Tibial nerve (tissue), 4 donors: ENCODE data around the gene KCNT1. TPM values are rescaled to one million over a fixed set of nuclear protein-coding genes. Genes with fewer than 3 reads are reported as not detected.

Experiments
- DNase-seq, 2 donors: peaks; one replicate each; pipeline ENCODE4 v3.0.0-alpha.2; 2019; ENCODE audit warnings: low spot score in 2 of 2
- H3K27ac ChIP-seq, 4 donors: fragments of 200-600 bp; sonication (generic) in 3 of 4; one replicate each; pipeline ENCODE4 v1.5.1; 2017 to 2019; ENCODE audit warnings: mild to moderate bottlenecking in 1 of 4
- H3K27me3 ChIP-seq, 2 donors: fragments of 200-600 bp; sonication (generic) in 1 of 2; one replicate each; pipeline versions ENCODE4 v1.5.1 to v1.6.0; 2017 to 2019
- H3K36me3 ChIP-seq, 3 donors: fragments of 200-600 bp; sonication (generic); one replicate each; pipeline ENCODE4 v1.5.1; 2018 to 2019
- H3K4me1 ChIP-seq, 4 donors: fragments of 200-600 bp; sonication (generic) in 3 of 4; one replicate each; pipeline ENCODE4 v1.5.1; 2017 to 2019
- H3K4me3 ChIP-seq, 4 donors: fragments of 200-600 bp; sonication (generic) in 3 of 4; one replicate each; pipeline ENCODE4 v1.5.1; 2017 to 2019; ENCODE audit warnings: mild to moderate bottlenecking in 1 of 4, moderate library complexity in 1 of 4
- H3K9me3 ChIP-seq, 4 donors: fragments of 200-600 bp; sonication (generic) in 3 of 4; one replicate each; pipeline ENCODE4 v1.5.1; 2017 to 2019
- CTCF ChIP-seq, 5 experiments: fragments of 200-600 bp in 3 of 5; fragments of 450-650 bp in 2 of 5; sonication (generic) in 3 of 5; IDR thresholded peaks; one replicate each; pipeline ENCODE4 v1.5.1; 2016 to 2019; ENCODE audit warnings: antibody characterized with exemption in 5 of 5, mild to moderate bottlenecking in 3 of 5, moderate library complexity in 2 of 5
- EP300 ChIP-seq, 2 donors: sonication (generic); formaldehyde crosslinking; IDR thresholded peaks; one replicate each; pipeline ENCODE4 v1.6.1; 2017; ENCODE audit warnings: antibody characterized with exemption in 2 of 2, mild to moderate bottlenecking in 1 of 2
- POLR2A ChIP-seq, 2 donors: fragments of 450-650 bp; IDR thresholded peaks; one replicate each; pipeline ENCODE4 v1.6.1; 2017; ENCODE audit warnings: antibody characterized with exemption in 2 of 2, mild to moderate bottlenecking in 2 of 2, moderate library complexity in 2 of 2
- WGBS, 2 donors: methylation state at CpG; one replicate each; pipeline ENCODE4 v1.1.5; 2018; 5-methylcytosine and 5-hydroxymethylcytosine counted together
- total RNA-seq, 4 donors: library from RNA; depleted of rRNA; stranded (reverse); fragments of >200 nt; gene quantifications; one replicate each; pipeline ENCODE4 v1.1.0, GENCODE V29; 2016

KCNT1 gene
- total RNA-seq, 4 donors from 2014 or later: under 0.01 to 0.39 TPM; not detected in 2

- no peak for DNase-seq
- Histone ChIP-seq H3K4me3 (no peak overlapping the region), H3K4me1 (no peaks in the 10 kb centered on the region), H3K27ac (no peak overlapping the region), H3K36me3 (no peaks in the 10 kb centered on the region), H3K27me3 (peaks cover 3 to 76% of the 10 kb centered on the region in 2 donors), H3K9me3 (no peaks in the 10 kb centered on the region)
- 21 to 24% methylated on average over 23 of the region's 23 CpGs for WGBS, 2 donors
- TF ChIP-seq POLR2A (IDR thresholded peaks at IDR 0.05) (no peak), CTCF (IDR thresholded peaks at IDR 0.05) (no peak), EP300 (IDR thresholded peaks at IDR 0.05) (no peak)
Observed at GRCh38 chr9:135715056-135715595, 13.1 kb downstream of the KCNT1 start.

GRCh38 chr9:135716045-135716444 is 14.1 kb downstream of the KCNT1 start:
- Histone ChIP-seq H3K4me1 (no peaks in the 10 kb centered on the region), H3K4me3 (no peak overlapping the region), H3K36me3 (no peaks in the 10 kb centered on the region), H3K27ac (no peak overlapping the region), H3K27me3 (peaks cover 3 to 77% of the 10 kb centered on the region in 2 donors), H3K9me3 (no peaks in the 10 kb centered on the region)
- no peak for DNase-seq
- TF ChIP-seq CTCF (IDR thresholded peaks at IDR 0.05): no peak
- TF ChIP-seq EP300 (IDR thresholded peaks at IDR 0.05): no peak
- TF ChIP-seq POLR2A (IDR thresholded peaks at IDR 0.05): no peak
- WGBS, 2 donors: 80 to 83% methylated on average over 11 of the region's 11 CpGs

- no peaks in the 10 kb centered on the region for H3K36me3 ChIP-seq
- H3K4me1 ChIP-seq: no peaks in the 10 kb centered on the region
- no peak for DNase-seq
- no peaks in the 10 kb centered on the region for H3K9me3 ChIP-seq
- H3K27me3 ChIP-seq: peaks cover 3 to 76% of the 10 kb centered on the region in 2 donors
- 79 to 93% methylated on average over 12 to 13 of the region's 13 CpGs for WGBS, 2 donors
- H3K27ac ChIP-seq: no peak overlapping the region
- H3K4me3 ChIP-seq: no peak overlapping the region
- TF ChIP-seq POLR2A (IDR thresholded peaks at IDR 0.05) (no peak), EP300 (IDR thresholded peaks at IDR 0.05) (no peak), CTCF (IDR thresholded peaks at IDR 0.05) (no peak)
Observed at GRCh38 chr9:135717410-135717809, 15.4 kb downstream of the KCNT1 start.

GRCh38 chr9:135718616-135719015 is 16.6 kb downstream of the KCNT1 start:
- H3K27me3 ChIP-seq: peaks cover 3 to 64% of the 10 kb centered on the region in 2 donors
- no peak overlapping the region for H3K4me3 ChIP-seq
- H3K4me1 ChIP-seq: no peaks in the 10 kb centered on the region
- no peaks in the 10 kb centered on the region for H3K36me3 ChIP-seq
- H3K27ac ChIP-seq: no peak overlapping the region
- H3K9me3 ChIP-seq: no peaks in the 10 kb centered on the region
- WGBS, 2 donors: 53% methylated on average over 15 of the region's 15 CpGs; no CpG with 5 or more reads in 1 of the 2 donors
- no peak for DNase-seq
- TF ChIP-seq POLR2A (IDR thresholded peaks at IDR 0.05): no peak
- TF ChIP-seq EP300 (IDR thresholded peaks at IDR 0.05): no peak
- no peak for TF ChIP-seq CTCF (IDR thresholded peaks at IDR 0.05)

GRCh38 chr9:135719472-135719871 is 17.5 kb downstream of the KCNT1 start:
- Histone ChIP-seq H3K4me3 (no peak overlapping the region), H3K27me3 (peaks cover 3 to 59% of the 10 kb centered on the region in 2 donors), H3K36me3 (no peaks in the 10 kb centered on the region), H3K27ac (no peak overlapping the region), H3K9me3 (no peaks in the 10 kb centered on the region), H3K4me1 (no peaks in the 10 kb centered on the region)
- no peak for DNase-seq
- TF ChIP-seq POLR2A (IDR thresholded peaks at IDR 0.05): no peak
- 68 to 86% methylated on average over 7 to 9 of the region's 9 CpGs for WGBS, 2 donors

GRCh38 chr9:135722365-135722764 is 20.4 kb downstream of the KCNT1 start:
- Histone ChIP-seq H3K27me3 (peaks cover 0 to 47% of the 10 kb centered on the region in 2 donors), H3K4me3 (no peak overlapping the region), H3K27ac (no peak overlapping the region), H3K36me3 (no peaks in the 10 kb centered on the region), H3K4me1 (no peaks in the 10 kb centered on the region), H3K9me3 (no peaks in the 10 kb centered on the region)
- WGBS, 2 donors: 55 to 64% methylated on average over 18 of the region's 18 CpGs
- no peak for TF ChIP-seq POLR2A (IDR thresholded peaks at IDR 0.05)
- no peak for TF ChIP-seq CTCF (IDR thresholded peaks at IDR 0.05)
- TF ChIP-seq EP300 (IDR thresholded peaks at IDR 0.05): no peak
- no peak for DNase-seq
